Nephron (organoid): ENCODE results near the gene PODXL2.
A peak's percentile ranks its signal among the peaks of the same experiment; 100 is the strongest.

ENCODE experiments used
- H3K27ac Mint-ChIP-seq, 3 experiments: 2 replicates each; pipeline ENCODE4 v1.8.0; 2020; ENCODE audit warnings: mixed read lengths in 3 of 3, mild to moderate bottlenecking in 2 of 3, moderate library complexity in 1 of 3
- H3K27me3 Mint-ChIP-seq: 2 replicates; pipeline ENCODE4 v1.8.0; 2021; ENCODE audit warnings: low read depth, mild to moderate bottlenecking, moderate library complexity, mixed read lengths
- H3K36me3 Mint-ChIP-seq: 2 replicates; pipeline ENCODE4 v1.8.0; 2020; ENCODE audit warnings: low read depth, mixed read lengths
- H3K4me1 Mint-ChIP-seq: 2 replicates; pipeline ENCODE4 v1.8.0; 2020; ENCODE audit warnings: mixed read lengths
- H3K4me3 Mint-ChIP-seq, 3 experiments: 2 replicates each; pipeline ENCODE4 v1.8.0; 2020; ENCODE audit warnings: mild to moderate bottlenecking in 3 of 3, mixed read lengths in 3 of 3, moderate library complexity in 2 of 3
- H3K9me3 Mint-ChIP-seq: 2 replicates; pipeline ENCODE4 v1.8.0; 2020; ENCODE audit warnings: mixed read lengths
- CTCF ChIP-seq, 3 experiments: fragments of 200-600 bp; sonication (generic); IDR thresholded peaks; one replicate each; pipeline ENCODE4 v1.5.0; 2021; ENCODE audit warnings: antibody characterized with exemption in 3 of 3; ENCODE audit not compliant: unreplicated experiment in 3 of 3

PODXL2 gene

GRCh38 chr3:127661600-127661999 is 32.6 kb downstream of the PODXL2 start:
- peaks cover 64% of the 10 kb centered on the region for H3K4me1 Mint-ChIP-seq
- H3K36me3 Mint-ChIP-seq = peaks cover 28% of the 10 kb centered on the region
- TF ChIP-seq CTCF (IDR thresholded peaks at IDR 0.05; ENCODE audit: unreplicated experiment in 3 of 3) = no peak
- H3K27ac Mint-ChIP-seq = peak overlapping the region; percentile 11 to 71 (median 66)
- H3K9me3 Mint-ChIP-seq = no peaks in the 10 kb centered on the region
- H3K27me3 Mint-ChIP-seq = no peaks in the 10 kb centered on the region
- H3K4me3 Mint-ChIP-seq = no peak overlapping the region

GRCh38 chr3:127662001-127662469 is 33.0 kb downstream of the PODXL2 start:
- no peak overlapping the region for H3K4me3 Mint-ChIP-seq
- peaks cover under 1% of the 10 kb centered on the region for H3K27me3 Mint-ChIP-seq
- H3K9me3 Mint-ChIP-seq = no peaks in the 10 kb centered on the region
- peaks cover 66% of the 10 kb centered on the region for H3K4me1 Mint-ChIP-seq
- peaks cover 32% of the 10 kb centered on the region for H3K36me3 Mint-ChIP-seq
- H3K27ac Mint-ChIP-seq = peak overlapping the region; percentile 11 to 71 (median 66)
- TF ChIP-seq CTCF (IDR thresholded peaks at IDR 0.05; ENCODE audit: unreplicated experiment in 3 of 3) = no peak

- Mint-ChIP-seq H3K4me3 (no peak overlapping the region), H3K27me3 (peaks cover 4% of the 10 kb centered on the region), H3K9me3 (no peaks in the 10 kb centered on the region), H3K36me3 (peaks cover 33% of the 10 kb centered on the region), H3K4me1 (peaks cover 64% of the 10 kb centered on the region), H3K27ac (peak overlapping the region in 2 of 3 experiments; percentile 18 to 45)
- no peak for TF ChIP-seq CTCF (IDR thresholded peaks at IDR 0.05; ENCODE audit: unreplicated experiment in 3 of 3)
Measured at GRCh38 chr3:127663151-127663550, 34.2 kb downstream of the PODXL2 start.

- Mint-ChIP-seq H3K36me3 (peaks cover 32% of the 10 kb centered on the region), H3K4me3 (no peak overlapping the region), H3K4me1 (peaks cover 55% of the 10 kb centered on the region), H3K9me3 (no peaks in the 10 kb centered on the region), H3K27ac (peak overlapping the region in 1 of 3 experiments; percentile 69), H3K27me3 (peaks cover 8% of the 10 kb centered on the region)
- TF ChIP-seq CTCF (IDR thresholded peaks at IDR 0.05; ENCODE audit: unreplicated experiment in 3 of 3) = no peak
Measured at GRCh38 chr3:127665165-127665564, 36.2 kb downstream of the PODXL2 start.

GRCh38 chr3:127665586-127665985 is 36.6 kb downstream of the PODXL2 start:
- Mint-ChIP-seq H3K4me3 (no peak overlapping the region), H3K27me3 (peaks cover 8% of the 10 kb centered on the region), H3K4me1 (peaks cover 52% of the 10 kb centered on the region), H3K27ac (no peak overlapping the region), H3K36me3 (peaks cover 28% of the 10 kb centered on the region), H3K9me3 (no peaks in the 10 kb centered on the region)
- TF ChIP-seq CTCF (IDR thresholded peaks at IDR 0.05; ENCODE audit: unreplicated experiment in 3 of 3) = no peak

- H3K27me3 Mint-ChIP-seq = peaks cover 8% of the 10 kb centered on the region
- no peak overlapping the region for H3K4me3 Mint-ChIP-seq
- peaks cover 28% of the 10 kb centered on the region for H3K36me3 Mint-ChIP-seq
Measured at GRCh38 chr3:127666676-127667075, 37.7 kb downstream of the PODXL2 start.

More at GRCh38 chr3:127666676-127667075, 37.7 kb downstream of the PODXL2 start:
- peaks cover 51% of the 10 kb centered on the region for H3K4me1 Mint-ChIP-seq
- no peak overlapping the region for H3K27ac Mint-ChIP-seq
- TF ChIP-seq CTCF (IDR thresholded peaks at IDR 0.05; ENCODE audit: unreplicated experiment in 3 of 3) = no peak
- H3K9me3 Mint-ChIP-seq = no peaks in the 10 kb centered on the region
